ENCODE results near the gene RHOT2. TPM values are rescaled to one million over a fixed set of nuclear protein-coding genes. Genes with fewer than 3 reads are reported as not detected.

Gene RHOT2
- polyA plus RNA-seq, 2 donors, result 87.1 to 152 TPM

- H3K36me3 ChIP-seq (ENCODE audit: control insufficient read depth in 2 of 2, insufficient read depth in 2 of 2, low read length in 1 of 2), result peaks cover 0 to 25% of the 10 kb centered on the region in 2 donors
- peak within 1 kb of the TSS; percentile 95 to 96 for H3K27ac ChIP-seq (ENCODE audit: low read depth in 2 of 2, low read length in 1 of 2)
- H3K27me3 ChIP-seq (ENCODE audit: control insufficient read depth in 1 of 2, insufficient read depth in 2 of 2, low read length in 2 of 2), result no peaks in the 10 kb centered on the region
- 1% methylated on average over 54 to 91 of the region's 91 CpGs for WGBS, 2 donors
- peaks cover 20 to 70% of the 10 kb centered on the region in 2 donors for H3K4me1 ChIP-seq (ENCODE audit: control insufficient read depth in 2 of 2, insufficient read depth in 2 of 2, low read length in 1 of 2)
- peak within 1 kb of the TSS; percentile 82 to 84 for H3K4me3 ChIP-seq (ENCODE audit: low read depth in 1 of 2, low read length in 2 of 2)
- H3K9me3 ChIP-seq (ENCODE audit: control insufficient read depth in 2 of 2, insufficient read depth in 1 of 2, low read depth in 1 of 2, low read length in 1 of 2), result no peaks in the 10 kb centered on the region
These were observed 12.1 kb downstream of the RHOT2 start, which contains the start of gene STUB1 for GRCh38 chr16:679814-680624. Gene STUB1, plus strand, starts transcription at chr16:680410. Its CDS starts 116 bp downstream, at chr16:680526.

DNA sequence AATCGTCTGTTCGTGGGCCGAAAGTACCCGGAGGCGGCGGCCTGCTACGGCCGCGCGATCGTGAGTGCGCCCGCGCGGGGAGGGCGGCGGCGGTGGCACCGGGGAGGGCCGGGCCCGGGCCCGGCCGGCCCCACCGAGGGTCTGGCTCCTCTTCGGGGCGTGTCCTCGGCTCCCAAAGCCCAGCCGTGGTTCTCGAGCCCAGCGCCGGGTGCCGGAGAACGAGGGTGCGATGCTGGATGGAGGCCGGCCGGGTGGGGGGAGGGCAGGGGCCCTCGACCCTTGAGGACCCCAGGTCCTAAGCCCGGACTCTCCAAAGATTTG is 12.7 kb downstream of the RHOT2 start:
- H3K9me3 ChIP-seq (ENCODE audit: control insufficient read depth in 2 of 2, insufficient read depth in 1 of 2, low read depth in 1 of 2, low read length in 1 of 2), result no peaks in the 10 kb centered on the region
- H3K36me3 ChIP-seq (ENCODE audit: control insufficient read depth in 2 of 2, insufficient read depth in 2 of 2, low read length in 1 of 2), result peaks cover 0 to 30% of the 10 kb centered on the region in 2 donors
- peak overlapping the region; percentile 95 to 96 for H3K27ac ChIP-seq (ENCODE audit: low read depth in 2 of 2, low read length in 1 of 2)
- H3K4me3 ChIP-seq (ENCODE audit: low read depth in 1 of 2, low read length in 2 of 2), result peak overlapping the region; percentile 82 to 84
- H3K4me1 ChIP-seq (ENCODE audit: control insufficient read depth in 2 of 2, insufficient read depth in 2 of 2, low read length in 1 of 2), result peaks cover 17 to 72% of the 10 kb centered on the region in 2 donors
- H3K27me3 ChIP-seq (ENCODE audit: control insufficient read depth in 1 of 2, insufficient read depth in 2 of 2, low read length in 2 of 2), result no peaks in the 10 kb centered on the region
- WGBS, 2 donors, result 0% methylated on average over 26 to 38 of the region's 38 CpGs

DNA sequence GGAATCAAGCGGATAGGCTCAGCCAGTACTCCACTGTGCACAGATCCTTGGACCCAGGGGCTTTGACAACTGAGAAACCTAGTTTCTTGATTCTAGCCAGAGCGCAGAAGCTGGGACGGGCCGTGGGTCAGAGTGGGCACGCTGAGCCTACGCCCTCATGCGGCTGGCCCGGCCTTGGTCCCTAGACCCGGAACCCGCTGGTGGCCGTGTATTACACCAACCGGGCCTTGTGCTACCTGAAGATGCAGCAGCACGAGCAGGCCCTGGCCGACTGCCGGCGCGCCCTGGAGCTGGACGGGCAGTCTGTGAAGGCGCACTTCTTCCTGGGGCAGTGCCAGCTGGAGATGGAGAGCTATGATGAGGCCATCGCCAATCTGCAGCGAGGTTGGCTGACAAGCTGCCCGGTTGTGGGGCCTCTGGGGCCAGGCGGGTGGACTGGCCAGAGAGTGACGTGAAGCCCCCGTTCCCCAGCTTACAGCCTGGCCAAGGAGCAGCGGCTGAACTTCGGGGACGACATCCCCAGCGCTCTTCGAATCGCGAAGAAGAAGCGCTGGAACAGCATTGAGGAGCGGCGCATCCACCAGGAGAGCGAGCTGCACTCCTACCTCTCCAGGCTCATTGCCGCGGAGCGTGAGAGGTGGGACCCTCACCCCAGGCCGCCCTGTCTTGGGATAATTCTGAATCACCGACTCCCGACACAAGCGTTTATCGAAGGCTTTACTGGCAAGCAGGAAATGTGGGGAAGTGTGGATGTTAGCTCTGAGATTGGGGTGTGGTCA is 13.2 kb downstream of the RHOT2 start:
- Histone ChIP-seq H3K27me3 (ENCODE audit: control insufficient read depth in 1 of 2, insufficient read depth in 2 of 2, low read length in 2 of 2) (no peaks in the 10 kb centered on the region), H3K36me3 (ENCODE audit: control insufficient read depth in 2 of 2, insufficient read depth in 2 of 2, low read length in 1 of 2) (peaks cover 0 to 30% of the 10 kb centered on the region in 2 donors), H3K27ac (ENCODE audit: low read depth in 2 of 2, low read length in 1 of 2) (peak overlapping the region; percentile 95 to 96), H3K4me3 (ENCODE audit: low read depth in 1 of 2, low read length in 2 of 2) (peak overlapping the region; percentile 82 to 84), H3K4me1 (ENCODE audit: control insufficient read depth in 2 of 2, insufficient read depth in 2 of 2, low read length in 1 of 2) (peaks cover 15 to 73% of the 10 kb centered on the region in 2 donors), H3K9me3 (ENCODE audit: control insufficient read depth in 2 of 2, insufficient read depth in 1 of 2, low read depth in 1 of 2, low read length in 1 of 2) (no peaks in the 10 kb centered on the region)
- 42 to 44% methylated on average over 44 of the region's 44 CpGs for WGBS, 2 donors

GRCh38 chr16:681746-682427 is 14.0 kb downstream of the RHOT2 start:
- no peaks in the 10 kb centered on the region for H3K27me3 ChIP-seq (ENCODE audit: control insufficient read depth in 1 of 2, insufficient read depth in 2 of 2, low read length in 2 of 2)
- H3K4me3 ChIP-seq (ENCODE audit: low read depth in 1 of 2, low read length in 2 of 2), result no peak overlapping the region
- 71 to 76% methylated on average over 28 of the region's 28 CpGs for WGBS, 2 donors
- H3K27ac ChIP-seq (ENCODE audit: low read depth in 2 of 2, low read length in 1 of 2), result peak overlapping the region in 1 of 2 donors; percentile 14
- H3K4me1 ChIP-seq (ENCODE audit: control insufficient read depth in 2 of 2, insufficient read depth in 2 of 2, low read length in 1 of 2), result peaks cover 15 to 68% of the 10 kb centered on the region in 2 donors
- H3K36me3 ChIP-seq (ENCODE audit: control insufficient read depth in 2 of 2, insufficient read depth in 2 of 2, low read length in 1 of 2), result peaks cover 0 to 36% of the 10 kb centered on the region in 2 donors
- H3K9me3 ChIP-seq (ENCODE audit: control insufficient read depth in 2 of 2, insufficient read depth in 1 of 2, low read depth in 1 of 2, low read length in 1 of 2), result no peaks in the 10 kb centered on the region

- peaks cover 15 to 62% of the 10 kb centered on the region in 2 donors for H3K4me1 ChIP-seq (ENCODE audit: control insufficient read depth in 2 of 2, insufficient read depth in 2 of 2, low read length in 1 of 2)
- H3K4me3 ChIP-seq (ENCODE audit: low read depth in 1 of 2, low read length in 2 of 2), result peak overlapping the region; percentile 55 to 70
- peaks cover 3 to 41% of the 10 kb centered on the region in 2 donors for H3K36me3 ChIP-seq (ENCODE audit: control insufficient read depth in 2 of 2, insufficient read depth in 2 of 2, low read length in 1 of 2)
- no peaks in the 10 kb centered on the region for H3K9me3 ChIP-seq (ENCODE audit: control insufficient read depth in 2 of 2, insufficient read depth in 1 of 2, low read depth in 1 of 2, low read length in 1 of 2)
- H3K27ac ChIP-seq (ENCODE audit: low read depth in 2 of 2, low read length in 1 of 2), result peak overlapping the region; percentile 79 to 94
- 70 to 74% methylated on average over 36 of the region's 36 CpGs for WGBS, 2 donors
- no peaks in the 10 kb centered on the region for H3K27me3 ChIP-seq (ENCODE audit: control insufficient read depth in 1 of 2, insufficient read depth in 2 of 2, low read length in 2 of 2)
These were observed 14.8 kb downstream of the RHOT2 start for GRCh38 chr16:682493-683395.

- Histone ChIP-seq H3K9me3 (ENCODE audit: control insufficient read depth in 2 of 2, insufficient read depth in 1 of 2, low read depth in 1 of 2, low read length in 1 of 2) (no peaks in the 10 kb centered on the region), H3K4me3 (ENCODE audit: low read depth in 1 of 2, low read length in 2 of 2) (peak overlapping the region; percentile 55 to 70), H3K36me3 (ENCODE audit: control insufficient read depth in 2 of 2, insufficient read depth in 2 of 2, low read length in 1 of 2) (peaks cover 4 to 41% of the 10 kb centered on the region in 2 donors), H3K27ac (ENCODE audit: low read depth in 2 of 2, low read length in 1 of 2) (peak overlapping the region; percentile 79 to 94), H3K4me1 (ENCODE audit: control insufficient read depth in 2 of 2, insufficient read depth in 2 of 2, low read length in 1 of 2) (peaks cover 15 to 56% of the 10 kb centered on the region in 2 donors), H3K27me3 (ENCODE audit: control insufficient read depth in 1 of 2, insufficient read depth in 2 of 2, low read length in 2 of 2) (no peaks in the 10 kb centered on the region)
- WGBS, 2 donors, result 12 to 20% methylated on average over 32 to 57 of the region's 57 CpGs
These were observed 15.6 kb downstream of the RHOT2 start for GRCh38 chr16:683396-684070.

DNA sequence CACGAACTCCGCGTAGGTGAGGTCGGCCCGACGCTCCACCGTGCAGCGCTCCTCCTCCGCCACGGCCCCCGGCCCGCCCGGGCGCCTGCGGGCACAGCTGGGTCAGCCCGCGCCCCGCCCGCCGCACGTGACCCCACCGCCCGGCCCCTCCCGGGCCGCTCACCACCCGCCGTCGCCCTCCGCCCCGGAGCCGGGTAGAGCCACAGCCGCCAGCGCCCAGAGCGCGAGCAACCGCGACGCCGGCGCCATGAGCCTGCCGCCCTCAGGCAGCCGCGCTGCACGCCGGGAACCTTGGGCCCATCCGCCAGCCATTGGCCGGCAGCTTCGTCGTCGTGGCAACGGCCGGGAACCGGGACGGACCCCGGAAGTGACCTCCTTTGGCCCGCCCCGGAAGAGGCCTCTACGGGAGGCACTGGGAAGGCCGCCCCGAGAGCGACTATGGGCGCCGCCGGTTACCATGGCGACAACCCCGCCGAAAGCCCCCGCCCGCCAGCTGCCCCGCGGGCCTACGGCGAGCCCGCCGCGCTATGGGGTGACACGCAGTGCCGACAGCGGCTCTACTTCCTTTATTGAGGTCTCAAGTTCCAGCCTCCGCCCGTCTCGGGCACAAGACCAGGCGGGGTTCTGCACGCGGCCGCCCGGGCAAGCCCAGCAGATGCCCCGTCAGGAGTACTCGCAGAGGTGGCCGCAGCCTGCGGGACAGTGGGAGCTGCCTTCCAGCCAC is 16.3 kb downstream of the RHOT2 start, which contains the start of gene JMJD8:
JMJD8 (minus strand) TSS at position 264 of the 724 bp plus-strand sequence; CDS start at position 249, 15 bp downstream.
- WGBS, 2 donors, result 0 to 2% methylated on average over 54 to 91 of the region's 91 CpGs

More for the DNA sequence above, 16.3 kb downstream of the RHOT2 start, which contains the start of gene JMJD8:
- H3K27ac ChIP-seq (ENCODE audit: low read depth in 2 of 2, low read length in 1 of 2), result peak within 1 kb of the TSS; percentile 79 to 94
- H3K27me3 ChIP-seq (ENCODE audit: control insufficient read depth in 1 of 2, insufficient read depth in 2 of 2, low read length in 2 of 2), result no peaks in the 10 kb centered on the region
- H3K4me1 ChIP-seq (ENCODE audit: control insufficient read depth in 2 of 2, insufficient read depth in 2 of 2, low read length in 1 of 2), result peaks cover 16 to 56% of the 10 kb centered on the region in 2 donors
- H3K9me3 ChIP-seq (ENCODE audit: control insufficient read depth in 2 of 2, insufficient read depth in 1 of 2, low read depth in 1 of 2, low read length in 1 of 2), result no peaks in the 10 kb centered on the region
- peak within 1 kb of the TSS; percentile 55 to 70 for H3K4me3 ChIP-seq (ENCODE audit: low read depth in 1 of 2, low read length in 2 of 2)
- peaks cover 4 to 41% of the 10 kb centered on the region in 2 donors for H3K36me3 ChIP-seq (ENCODE audit: control insufficient read depth in 2 of 2, insufficient read depth in 2 of 2, low read length in 1 of 2)

All from esophagus (tissue), 2 donors.